ENCODE data around the gene ASPSCR1.
A peak's percentile ranks its signal among the peaks of the same experiment; 100 is the strongest.

Gene ASPSCR1

GRCh38 chr17:82001571-82002056 lies 24.2 kb downstream of the ASPSCR1 start:
- no peak for DNase-seq

- DNase-seq = no peak
Measured at GRCh38 chr17:82003411-82004381, 26.3 kb downstream of the ASPSCR1 start.

DNA sequence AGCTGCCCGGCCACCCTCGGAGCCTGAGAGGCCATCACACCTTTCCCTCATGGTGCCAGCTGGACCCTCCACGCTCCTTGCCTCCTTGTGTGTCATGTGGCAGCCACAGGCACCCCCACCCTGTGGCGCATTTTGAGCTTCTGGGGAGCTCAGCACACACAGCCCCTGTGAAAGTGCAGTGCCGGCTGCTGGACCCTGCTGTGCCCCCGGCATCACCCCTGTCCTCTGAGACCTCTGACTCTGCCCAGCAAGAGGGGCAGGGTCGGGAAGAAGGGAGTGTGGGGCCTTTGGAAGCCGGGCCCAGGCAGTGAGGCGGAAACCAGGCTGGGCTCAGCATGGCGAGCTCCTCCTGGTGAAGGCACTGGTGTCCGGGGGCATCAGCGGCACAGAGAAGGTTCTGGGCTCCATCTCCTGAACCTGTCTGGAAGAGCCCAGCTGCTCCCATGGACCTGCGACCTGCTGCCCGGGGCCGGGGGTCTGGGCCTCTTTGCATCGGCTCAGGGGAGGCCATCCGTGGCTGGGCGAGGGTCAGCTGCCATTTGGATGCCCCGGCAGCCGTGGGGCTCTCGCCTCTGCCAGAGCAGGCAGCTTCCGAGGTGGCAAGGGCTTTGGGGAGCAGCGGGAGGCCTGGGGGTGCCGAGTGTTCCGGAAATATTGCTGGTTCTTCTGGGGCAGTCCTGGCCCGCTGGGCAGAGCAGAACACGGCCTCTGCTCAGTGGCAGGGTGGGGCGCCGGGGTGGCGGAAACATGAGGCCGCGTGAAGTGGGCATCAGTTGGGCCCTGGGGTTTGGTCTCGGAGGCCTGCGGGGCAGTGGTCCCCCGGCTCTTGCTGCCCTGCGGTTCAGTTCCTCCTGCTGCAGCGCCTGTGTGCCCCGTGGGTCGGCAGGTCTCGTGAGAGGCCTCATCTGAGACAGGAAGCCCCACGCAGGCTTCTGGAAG lies 27.4 kb downstream of the ASPSCR1 start:
- no peak for DNase-seq

GRCh38 chr17:82005701-82006348 lies 28.4 kb downstream of the ASPSCR1 start:
- no peak for DNase-seq

DNA sequence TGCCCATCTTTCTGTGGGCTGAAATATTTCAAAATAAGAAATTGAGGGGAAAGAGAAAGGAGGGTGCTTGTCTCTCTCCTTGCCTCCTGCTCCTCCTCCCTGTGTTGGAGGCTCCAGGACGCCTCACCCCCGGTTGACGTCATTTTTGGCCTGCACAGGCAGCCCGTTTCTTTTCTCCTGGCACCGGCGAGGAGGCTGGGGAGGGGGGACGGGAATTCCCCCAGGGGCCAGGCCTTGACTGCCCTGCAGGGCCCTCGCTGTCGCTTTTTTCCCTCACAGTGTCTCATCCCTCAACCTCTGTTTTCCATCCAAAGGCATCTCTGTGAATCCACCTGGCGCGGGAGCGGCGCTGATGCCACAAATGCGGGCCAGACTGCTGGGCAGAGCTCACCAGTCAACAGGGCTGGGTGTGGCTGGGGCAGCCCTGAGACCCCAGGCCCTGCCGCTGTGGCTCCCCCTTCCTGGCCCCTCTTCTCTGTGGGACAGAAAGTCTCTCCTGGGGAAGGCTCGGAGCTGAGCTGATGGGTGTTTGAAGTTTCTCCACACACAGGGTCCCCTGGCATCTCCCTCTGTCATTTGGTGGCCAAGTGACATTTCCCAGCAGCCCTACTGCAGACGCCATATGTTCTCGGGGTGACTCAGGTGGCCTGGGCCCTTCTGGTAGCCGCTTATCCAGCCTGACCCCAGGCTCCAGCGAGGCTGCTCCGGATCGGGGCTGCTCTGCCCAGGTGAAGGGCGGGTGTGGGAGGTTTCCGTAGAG lies 29.2 kb downstream of the ASPSCR1 start:
- peak in 1 of 2 experiments; percentile 49 for DNase-seq

GRCh38 chr17:82007228-82007494 lies 29.7 kb downstream of the ASPSCR1 start:
- DNase-seq = no peak

DNA sequence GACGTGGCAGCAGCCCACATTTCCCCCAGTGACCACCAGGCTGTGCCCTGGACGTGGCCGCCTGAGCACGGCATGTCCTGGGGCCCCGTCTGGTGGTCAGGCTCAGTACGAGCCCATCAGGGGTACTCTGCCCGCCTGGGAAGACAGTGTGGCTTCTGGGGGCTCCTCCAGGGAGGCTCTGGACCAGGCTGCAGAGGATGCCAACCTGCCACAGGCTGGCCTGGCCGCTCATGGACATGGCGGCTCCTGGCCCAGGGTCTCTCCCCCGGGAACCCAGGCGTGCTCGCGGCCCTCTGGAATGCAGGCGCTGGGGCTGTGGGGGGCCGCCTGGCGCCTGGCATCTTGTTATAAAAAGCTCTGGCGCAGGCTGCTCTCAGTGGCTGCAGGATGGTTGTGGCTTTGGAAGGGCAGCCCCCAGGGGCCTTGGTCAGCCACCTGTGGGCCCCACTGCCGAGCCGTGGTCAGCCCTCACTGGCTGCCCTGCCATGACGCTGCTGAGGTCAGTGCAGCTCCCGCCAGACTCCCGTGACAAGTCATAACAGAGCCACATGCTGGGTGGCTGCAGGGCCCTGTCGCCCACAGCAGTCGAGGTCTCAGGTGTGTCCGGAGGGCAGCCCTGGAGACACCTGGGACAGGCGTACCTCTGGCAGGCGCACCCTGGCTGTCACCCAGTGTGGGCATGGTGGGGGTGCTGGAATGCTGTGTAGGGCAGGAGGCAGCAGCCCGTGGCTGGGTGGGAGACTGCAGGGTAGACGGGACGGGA lies 30.2 kb downstream of the ASPSCR1 start:
- no peak for DNase-seq

DNA sequence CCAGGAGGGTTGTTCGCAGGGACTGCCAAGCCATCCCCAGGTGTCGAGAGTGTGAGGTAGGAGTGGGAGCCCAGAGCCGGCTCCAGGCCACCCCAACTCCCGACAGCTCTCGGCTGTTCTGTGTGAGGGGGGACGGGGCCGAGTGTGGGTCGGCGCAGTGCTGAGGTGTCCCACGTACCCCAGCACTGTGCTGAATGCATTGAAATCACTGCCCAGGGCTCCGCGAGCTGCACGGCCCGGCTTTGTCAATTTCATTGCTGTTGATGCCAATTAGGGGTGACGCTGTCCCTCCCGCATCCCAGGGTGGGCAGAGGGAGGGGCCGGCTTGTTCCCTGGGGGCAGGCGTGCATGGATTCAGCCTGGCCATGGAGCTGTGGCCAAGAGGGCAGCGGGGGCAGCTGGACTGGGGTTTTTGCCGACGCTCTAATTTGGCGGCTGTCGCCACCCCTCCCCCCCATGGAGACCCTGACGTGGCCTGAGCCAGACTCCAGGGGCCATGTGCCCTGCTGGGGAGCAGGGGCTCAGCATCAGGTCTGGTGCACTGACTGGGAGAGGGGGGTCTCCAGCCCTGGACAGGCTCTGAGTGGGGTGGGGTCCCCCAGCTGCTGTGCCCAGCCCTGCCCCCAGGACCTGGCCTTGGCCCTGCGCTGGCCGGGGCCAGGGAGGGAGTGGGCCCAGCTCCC lies 31.0 kb downstream of the ASPSCR1 start:
- DNase-seq = no peak

GRCh38 chr17:82008941-82009405 lies 31.5 kb downstream of the ASPSCR1 start:
- DNase-seq = no peak

GRCh38 chr17:82009413-82009812 lies 32.0 kb downstream of the ASPSCR1 start:
- no peak for DNase-seq

DNA sequence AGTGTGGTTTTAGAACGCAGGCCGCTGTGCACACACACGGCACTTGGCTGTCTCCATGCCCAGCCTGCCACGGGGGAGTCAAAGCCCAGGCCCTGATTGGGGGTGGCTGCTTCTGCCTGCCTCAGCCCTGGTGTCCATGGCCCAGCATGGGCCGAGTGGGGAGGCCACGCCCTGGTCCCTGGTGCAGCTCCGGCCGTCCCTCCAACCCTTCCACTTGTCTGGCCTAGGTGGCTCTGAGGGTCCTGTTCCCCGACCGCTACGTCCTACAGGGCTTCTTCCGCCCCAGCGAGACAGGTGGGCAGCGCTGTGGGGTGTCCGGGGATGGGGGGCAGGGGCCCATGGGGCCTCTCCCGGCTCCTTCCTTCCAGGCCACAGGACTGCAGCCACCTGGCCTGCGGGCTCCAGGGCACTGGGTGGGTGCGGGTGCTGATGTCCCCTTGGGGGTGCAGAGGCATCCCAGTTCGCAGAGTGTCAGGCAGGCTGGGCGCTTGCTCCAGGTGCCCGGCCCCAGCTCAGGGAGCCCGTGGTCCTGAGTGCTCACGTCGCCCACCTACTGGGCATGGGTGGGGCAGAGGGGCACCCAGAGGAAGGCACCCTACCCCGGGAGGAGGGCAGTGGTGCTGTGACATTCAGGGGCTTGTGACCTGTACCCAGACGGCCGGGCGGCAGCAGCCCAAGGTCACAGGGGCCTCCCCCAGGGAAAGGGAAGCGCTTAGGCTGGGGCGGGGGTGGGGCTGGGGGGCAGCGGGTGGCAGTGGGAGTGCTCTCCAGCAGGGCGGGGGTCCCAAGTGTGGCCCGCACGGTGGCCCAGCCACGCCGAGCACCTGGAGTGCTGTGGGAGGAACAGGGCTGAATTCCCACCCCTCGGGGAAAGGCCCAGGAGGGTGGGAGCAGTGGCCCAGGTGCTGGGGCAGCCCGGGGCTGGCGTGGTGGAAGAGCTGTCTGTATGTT lies 33.4 kb downstream of the ASPSCR1 start:
- no peak for DNase-seq

DNA sequence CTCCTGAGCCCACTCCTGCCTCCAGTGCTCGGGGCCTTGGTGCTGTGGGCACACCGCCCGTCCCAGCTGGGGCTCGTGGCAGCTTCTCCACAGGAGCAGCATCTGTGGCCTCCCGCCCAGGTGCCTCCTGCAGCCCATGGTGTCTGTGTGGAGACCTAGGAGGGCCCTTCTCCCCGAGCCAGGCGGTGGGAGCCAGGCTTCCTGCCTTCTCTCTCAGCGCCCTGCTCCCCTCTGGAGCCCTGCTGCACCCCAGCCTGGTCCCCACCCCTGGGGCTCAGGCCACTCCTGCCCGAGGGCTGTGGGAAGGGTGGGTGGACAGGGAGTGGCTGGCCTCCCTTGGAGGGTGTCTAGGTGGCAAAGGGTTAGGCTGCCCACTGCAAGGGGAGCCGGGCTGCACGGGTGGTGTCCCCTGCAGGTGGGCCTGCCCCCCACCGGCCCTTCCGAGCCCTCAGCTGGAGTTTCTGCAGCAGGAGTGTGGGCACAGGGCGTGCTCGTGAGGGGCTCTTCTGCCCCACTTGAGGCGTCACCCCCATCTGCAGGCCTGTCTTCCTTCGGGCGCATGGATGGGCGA lies 34.3 kb downstream of the ASPSCR1 start:
- no peak for DNase-seq

GRCh38 chr17:82012261-82012639 lies 34.8 kb downstream of the ASPSCR1 start:
- DNase-seq = no peak

GRCh38 chr17:82012640-82013295 lies 35.3 kb downstream of the ASPSCR1 start:
- DNase-seq = no peak

GRCh38 chr17:82013341-82013740 lies 35.9 kb downstream of the ASPSCR1 start:
- no peak for DNase-seq

- no peak for DNase-seq
Measured at GRCh38 chr17:82013772-82014321, 36.4 kb downstream of the ASPSCR1 start.

DNA sequence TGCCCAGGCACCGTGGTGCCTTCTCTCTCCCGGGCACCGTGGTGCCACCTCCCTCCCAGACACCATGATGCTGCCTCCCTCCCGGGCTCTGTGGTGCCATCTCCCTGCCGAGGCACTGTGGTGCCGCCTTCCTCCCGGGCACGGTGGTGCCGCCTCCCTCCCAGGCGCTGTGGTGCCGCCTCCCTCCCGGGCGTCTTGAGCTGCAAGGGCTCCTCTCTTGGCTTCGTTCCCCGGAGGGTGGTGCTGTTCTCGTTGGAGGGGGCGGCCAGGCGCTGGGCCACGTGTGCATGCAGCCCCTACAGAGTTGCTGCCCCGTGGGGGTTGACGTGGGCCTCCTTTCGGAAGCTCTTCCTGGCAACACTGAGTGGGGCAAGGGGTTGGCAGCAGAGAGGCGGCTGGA lies 37.0 kb downstream of the ASPSCR1 start:
- DNase-seq = no peak

- no peak for DNase-seq
Measured at GRCh38 chr17:82014971-82015310, 37.5 kb downstream of the ASPSCR1 start.
